HL-60 (cell line): ENCODE measurements around the gene FABP6.

ENCODE experiments used
- CTCF ChIP-seq: IDR thresholded peaks from one replicate; pipeline ENCODE4 v1.5.1; 2011; ENCODE audit warnings: low read length, control low read depth, inconsistent platforms; ENCODE audit not compliant: insufficient read depth
- POLR2AphosphoS5 ChIP-seq: IDR thresholded peaks from 2 replicates; pipeline ENCODE4 v1.6.1; 2012; ENCODE audit warnings: low read depth
- REST ChIP-seq: IDR thresholded peaks from 2 replicates; pipeline ENCODE4 v1.6.1; 2012; ENCODE audit warnings: low read depth; ENCODE audit not compliant: insufficient replicate concordance
- SPI1 ChIP-seq: IDR thresholded peaks from 2 replicates; pipeline ENCODE4 v1.6.1; 2012; ENCODE audit warnings: low read depth, mild to moderate bottlenecking, borderline replicate concordance

- TF ChIP-seq POLR2AphosphoS5 (no peak), CTCF (no peak), REST (no peak), SPI1 (no peak)
These were observed 47.2 kb upstream of the FABP6 start for GRCh38 chr5:160181965-160182622.
